Lower lobe of right lung (tissue), 2 donors: Measurements from ENCODE around the gene PRKACB. TPM values are rescaled to one million over a fixed set of nuclear protein-coding genes. Genes with fewer than 3 reads are reported as not detected.
"Not testable (repeated sequence)": the region's sequence is repeated elsewhere in the genome, so short reads cannot be mapped to it uniquely, and the experiment has no call there.

Source experiments
- ATAC-seq, 2 donors: fragments of 200-7000 bp; cut with Tn5 transposase; one replicate each; pipeline ENCODE4 v1.9.1; 2020 to 2022; ENCODE audit warnings: mild to moderate bottlenecking in 2 of 2, moderate library complexity in 2 of 2
- DNase-seq: peaks from one replicate; pipeline ENCODE4 v3.0.0-alpha.2; 2020
- H3K27ac ChIP-seq: fragments of 200-600 bp; one replicate; pipeline ENCODE4 v1.8.0; 2022
- H3K27me3 ChIP-seq: fragments of 200-600 bp; one replicate; pipeline ENCODE4 v1.8.0; 2022; ENCODE audit warnings: low read depth
- H3K36me3 ChIP-seq: fragments of 200-600 bp; one replicate; pipeline ENCODE4 v1.8.0; 2022; ENCODE audit warnings: mild to moderate bottlenecking
- H3K4me1 ChIP-seq: fragments of 200-600 bp; one replicate; pipeline ENCODE4 v1.8.0; 2022
- H3K4me3 ChIP-seq: fragments of 200-600 bp; one replicate; pipeline ENCODE4 v1.8.0; 2022; ENCODE audit warnings: mild to moderate bottlenecking
- H3K9me3 ChIP-seq: fragments of 200-600 bp; one replicate; pipeline ENCODE4 v1.8.0; 2022
- CTCF ChIP-seq: fragments of 200-600 bp; IDR thresholded peaks from one replicate; pipeline ENCODE4 v1.8.0; 2022; ENCODE audit warnings: antibody characterized with exemption, mild to moderate bottlenecking
- intact Hi-C: fragments of 100-400 bp; cut with DNase I; formaldehyde crosslinking; loops from one replicate; pipeline ENCODE4 v1.11.0; 2022
- total RNA-seq: library from RNA; stranded (reverse); fragmentation: NEBNext Ultra II Directional; extraction: Animal tissue kit (Norgen Biotek cat#: 25700); gene quantifications from one replicate; pipeline ENCODE4 v1.2.1, GENCODE V29; 2021
- donor health status: DM: no; HTN: yes; CAD: no; lungs with severe emphysema.

PRKACB gene
- total RNA-seq, 1 donor from 2014 or later = 39.7 TPM

GRCh38 chr1:84286071-84286470 is 142.0 kb downstream of the PRKACB start:
- DNase-seq = no peak
- Histone ChIP-seq H3K9me3 (peaks cover 6% of the 10 kb centered on the region), H3K4me1 (no peaks in the 10 kb centered on the region), H3K4me3 (no peak overlapping the region), H3K27me3 (no peaks in the 10 kb centered on the region), H3K27ac (no peak overlapping the region), H3K36me3 (no peaks in the 10 kb centered on the region)
- ATAC-seq = no peak
- no peak for TF ChIP-seq CTCF
- intact Hi-C loops = no loop called here

- H3K4me3 ChIP-seq, ATAC-seq, intact Hi-C loops: not testable (repeated sequence)
These were observed 143.3 kb downstream of the PRKACB start for GRCh38 chr1:84287389-84287788.

More at GRCh38 chr1:84287389-84287788, 143.3 kb downstream of the PRKACB start:
- not testable (repeated sequence) for H3K27me3 ChIP-seq, DNase-seq, H3K4me1 ChIP-seq, H3K27ac ChIP-seq, H3K9me3 ChIP-seq, H3K36me3 ChIP-seq

Other genes starting within 250 kb of the PRKACB start
- 20.3 TPM for gene TTLL7, start 145.1 kb upstream of the PRKACB start, total RNA-seq
- gene SAMD13, start 157.4 kb downstream of the PRKACB start, total RNA-seq = 2.2 TPM